Smooth muscle cell (in vitro differentiated cells): ENCODE measurements around the gene KATNA1. TPM values are rescaled to one million over a fixed set of nuclear protein-coding genes. Genes with fewer than 3 reads are reported as not detected.

Experiments
- DNase-seq: peaks from one replicate; lab custom pipeline; 2025; ENCODE audit not compliant: unreplicated experiment; lab: John Stamatoyannopoulos, UW
- H2AFZ ChIP-seq: fragments of 200-600 bp; sonication (generic); 2 replicates; pipeline ENCODE4 v1.6.0; 2016; ENCODE audit warnings: antibody characterized with exemption, low read depth, mild to moderate bottlenecking
- H3F3A ChIP-seq: fragments of 200-600 bp; sonication (generic); 2 replicates; pipeline ENCODE4 v1.6.0; 2017; ENCODE audit warnings: antibody characterized with exemption, low read depth
- H3K27ac ChIP-seq: fragments of 200-600 bp; sonication (generic); 2 replicates; pipeline ENCODE4 v1.5.1; 2016; ENCODE audit warnings: low read depth, mild to moderate bottlenecking
- H3K27me3 ChIP-seq: fragments of 200-600 bp; sonication (generic); 2 replicates; pipeline ENCODE4 v1.6.1; 2016; ENCODE audit warnings: low read depth, mild to moderate bottlenecking
- H3K36me3 ChIP-seq: fragments of 200-600 bp; sonication (generic); 2 replicates; pipeline ENCODE4 v1.5.1; 2016; ENCODE audit warnings: low read depth
- H3K4me1 ChIP-seq: fragments of 200-600 bp; sonication (generic); 2 replicates; pipeline ENCODE4 v1.5.1; 2016; ENCODE audit warnings: low read depth
- H3K4me2 ChIP-seq: fragments of 200-600 bp; sonication (generic); 2 replicates; pipeline ENCODE4 v1.6.0; 2016; ENCODE audit warnings: mild to moderate bottlenecking
- H3K4me3 ChIP-seq: fragments of 200-600 bp; sonication (generic); 2 replicates; pipeline ENCODE4 v1.5.1; 2016; ENCODE audit warnings: mild to moderate bottlenecking
- H3K79me2 ChIP-seq: fragments of 200-600 bp; sonication (generic); 2 replicates; pipeline ENCODE4 v1.6.0; 2016; ENCODE audit warnings: low read depth, mild to moderate bottlenecking
- H3K9ac ChIP-seq: fragments of 200-600 bp; sonication (generic); 2 replicates; pipeline ENCODE4 v1.6.0; 2016; ENCODE audit warnings: low read depth
- H3K9me3 ChIP-seq: fragments of 200-600 bp; sonication (generic); replicated peaks from 2 replicates; pipeline ENCODE4 v1.5.1; 2016; ENCODE audit warnings: low read depth
- H4K20me1 ChIP-seq: fragments of 200-600 bp; sonication (generic); 2 replicates; pipeline ENCODE4 v1.6.0; 2016; ENCODE audit warnings: low read depth
- CTCF ChIP-seq: fragments of 200-600 bp; sonication (generic); IDR thresholded peaks from 2 replicates; pipeline ENCODE4 v1.5.1; 2017; ENCODE audit warnings: borderline replicate concordance, mild to moderate bottlenecking, antibody characterized with exemption; ENCODE audit not compliant: insufficient read depth, poor library complexity, severe bottlenecking
- WGBS: methylation state at CpG from one replicate; pipeline ENCODE4 v1.1.7; 2016; ENCODE audit warnings: low lambda C conversion rate; 5-methylcytosine and 5-hydroxymethylcytosine counted together
- polyA plus RNA-seq: library from polyadenylated mRNA; unstranded; fragments of >200 nt; fragmentation: Nextera tagmentation; extraction: Ambion mirVana; gene quantifications from 2 replicates; pipeline ENCODE4 v1.2.1, GENCODE V29; 2016
- small RNA-seq: library from RNA; depleted of rRNA; stranded (forward); fragments of <200 nt; gene quantifications from one replicate; pipeline ENCODE3, GENCODE V24; 2014
- total RNA-seq: library from RNA; depleted of rRNA; stranded (reverse); fragments of >200 nt; gene quantifications from 2 replicates; pipeline ENCODE4 v1.2.3, GENCODE V29; 2014

The KATNA1 gene
- total and polyA plus RNA-seq, 2 experiments from 2014 or later = 17.8 to 24.6 TPM

GRCh38 chr6:149551920-149552319, 96.6 kb downstream of the KATNA1 start:
- H3K4me3 ChIP-seq = no peak overlapping the region
- H3K36me3 ChIP-seq = no peaks in the 10 kb centered on the region
- DNase-seq = no peak
- H3K79me2 ChIP-seq = no peaks in the 10 kb centered on the region
- H3K4me2 ChIP-seq = no peak overlapping the region
- no peaks in the 10 kb centered on the region for H3K9me3 ChIP-seq
- 81% methylated on average over 5 of the region's 5 CpGs for WGBS
- H2AFZ ChIP-seq = no peak overlapping the region
- no peaks in the 10 kb centered on the region for H4K20me1 ChIP-seq
- no peak overlapping the region for H3K27ac ChIP-seq
- no peaks in the 10 kb centered on the region for H3F3A ChIP-seq
- no peak overlapping the region for H3K9ac ChIP-seq
- peaks cover 35% of the 10 kb centered on the region for H3K27me3 ChIP-seq
- no peaks in the 10 kb centered on the region for H3K4me1 ChIP-seq
- TF ChIP-seq CTCF = no peak

GRCh38 chr6:149545754-149546471, 102.6 kb downstream of the KATNA1 start, which contains the start of gene PPIL4:
TSS of gene PPIL4 (minus strand) at chr6:149546043. CDS start at chr6:149546005, 38 bp downstream.
- H3K27me3 ChIP-seq = peaks cover 4% of the 10 kb centered on the region
- H3K27ac ChIP-seq = peak within 1 kb of the TSS; percentile 100
- peak within 1 kb of the TSS; percentile 93 for H3K4me3 ChIP-seq
- peaks cover 15% of the 10 kb centered on the region for H3K4me1 ChIP-seq
- peaks cover 48% of the 10 kb centered on the region for H3K79me2 ChIP-seq
- 1% methylated on average over 64 of the region's 71 CpGs for WGBS
- no peaks in the 10 kb centered on the region for H3K9me3 ChIP-seq
- TF ChIP-seq CTCF = peak; percentile 100
- peak; percentile 87 for DNase-seq
- peak within 1 kb of the TSS; percentile 100 for H3K9ac ChIP-seq
- H4K20me1 ChIP-seq = peaks cover 41% of the 10 kb centered on the region
- no peaks in the 10 kb centered on the region for H3F3A ChIP-seq
- peak within 1 kb of the TSS; percentile 89 for H2AFZ ChIP-seq
- no peaks in the 10 kb centered on the region for H3K36me3 ChIP-seq
- H3K4me2 ChIP-seq = peak within 1 kb of the TSS; percentile 93

GRCh38 chr6:149545258-149545753, 103.2 kb downstream of the KATNA1 start:
- Histone ChIP-seq H3F3A (no peaks in the 10 kb centered on the region), H3K27me3 (peaks cover 4% of the 10 kb centered on the region), H3K79me2 (peaks cover 54% of the 10 kb centered on the region), H2AFZ (peak overlapping the region; percentile 78), H3K4me1 (peaks cover 15% of the 10 kb centered on the region), H3K4me3 (peak overlapping the region; percentile 93), H3K9me3 (no peaks in the 10 kb centered on the region), H4K20me1 (peaks cover 47% of the 10 kb centered on the region), H3K9ac (peak overlapping the region; percentile 100), H3K27ac (peak overlapping the region; percentile 100), H3K36me3 (no peaks in the 10 kb centered on the region), H3K4me2 (peak overlapping the region; percentile 93)
- TF ChIP-seq CTCF = peak; percentile 12
- WGBS = under 1% methylated on average over 16 of the region's 16 CpGs
- DNase-seq = peak; percentile 35

Small RNA genes within 50 kb of the gene (small RNA-seq; reads per million reads assigned to genes)
- gene RF00019 (not detected), gene RF00410 (not detected)

Other genes with a start within 250 kb of the KATNA1 start
- gene SUMO4, start 248.5 kb downstream of the KATNA1 start, total RNA-seq = 1.4 and 5.1 TPM in 2 replicates
- 0.15 and 2.0 TPM in 2 replicates for gene SUMO4, start 248.5 kb downstream of the KATNA1 start, polyA plus RNA-seq
- gene ZC3H12D, start 163.7 kb downstream of the KATNA1 start, total RNA-seq = 0.09 TPM in 1 of 2 replicates, not detected in the other
- not detected in 2 replicates for gene ZC3H12D, start 163.7 kb downstream of the KATNA1 start, polyA plus RNA-seq
- gene PPIL4, start 102.7 kb downstream of the KATNA1 start, total RNA-seq = 64.8 and 65.3 TPM in 2 replicates
- gene PPIL4, start 102.7 kb downstream of the KATNA1 start, polyA plus RNA-seq = 30.8 and 36.8 TPM in 2 replicates
- 48.0 and 52.6 TPM in 2 replicates for gene GINM1, start 82.3 kb downstream of the KATNA1 start, total RNA-seq
- gene GINM1, start 82.3 kb downstream of the KATNA1 start, polyA plus RNA-seq = 45.9 and 46.8 TPM in 2 replicates
- 28.3 and 32.0 TPM in 2 replicates for gene LATS1, start 69.4 kb upstream of the KATNA1 start, total RNA-seq
- 8.5 and 10.0 TPM in 2 replicates for gene LATS1, start 69.4 kb upstream of the KATNA1 start, polyA plus RNA-seq
- gene NUP43, start 97.8 kb upstream of the KATNA1 start, total RNA-seq = 33.8 and 39.0 TPM in 2 replicates
- gene NUP43, start 97.8 kb upstream of the KATNA1 start, polyA plus RNA-seq = 5.9 and 8.3 TPM in 2 replicates
- gene PCMT1, start 101.0 kb upstream of the KATNA1 start, total RNA-seq = 96.9 and 97.9 TPM in 2 replicates
- 133 and 139 TPM in 2 replicates for gene PCMT1, start 101.0 kb upstream of the KATNA1 start, polyA plus RNA-seq
- gene LRP11, start 215.6 kb upstream of the KATNA1 start, total RNA-seq = 69.5 and 85.5 TPM in 2 replicates
- 62.0 and 75.3 TPM in 2 replicates for gene LRP11, start 215.6 kb upstream of the KATNA1 start, polyA plus RNA-seq
- gene RAET1E, start 249.4 kb upstream of the KATNA1 start, total RNA-seq = not detected in 2 replicates
- gene RAET1E, start 249.4 kb upstream of the KATNA1 start, polyA plus RNA-seq = not detected in 2 replicates